Keratinocyte (primary cell): ENCODE data around the gene TPM2. TPM values are rescaled to one million over a fixed set of nuclear protein-coding genes. Genes with fewer than 3 reads are reported as not detected.

ENCODE experiments used
- DNase-seq: peaks from one replicate; pipeline ENCODE4 v3.0.0-alpha.2; 2011; ENCODE audit warnings: low read depth, missing footprints, low spot score
- FAIRE-seq: peaks from 2 replicates; lab custom pipeline; 2011; peaks lifted over from hg19 to GRCh38; lab: Jason Lieb, UNC
- H2AFZ ChIP-seq: 2 replicates; pipeline ENCODE4 v1.6.0; 2012; ENCODE audit warnings: low read length, control low read depth, inconsistent platforms; ENCODE audit not compliant: control insufficient read depth
- H3K27ac ChIP-seq: 2 replicates; pipeline ENCODE4 v1.5.1; 2011; ENCODE audit warnings: low read length; ENCODE audit not compliant: control insufficient read depth, insufficient read depth
- H3K27me3 ChIP-seq: 3 replicates; pipeline ENCODE4 v1.6.0; 2011; ENCODE audit warnings: low read length; ENCODE audit not compliant: control insufficient read depth, insufficient read depth; ENCODE audit errors: extremely low read depth
- H3K36me3 ChIP-seq, 2 experiments: 2 replicates in 1 of 2; 3 replicates in 1 of 2; pipeline ENCODE4 v1.5.1; 2011; ENCODE audit warnings: low read length in 2 of 2, mild to moderate bottlenecking in 1 of 2; ENCODE audit not compliant: control insufficient read depth in 2 of 2, insufficient read depth in 2 of 2; ENCODE audit errors: extremely low read depth in 1 of 2
- H3K4me1 ChIP-seq: 3 replicates; pipeline ENCODE4 v1.5.1; 2011; ENCODE audit warnings: low read length; ENCODE audit not compliant: control insufficient read depth, insufficient read depth; ENCODE audit errors: extremely low read depth
- H3K4me2 ChIP-seq: 3 replicates; pipeline ENCODE4 v1.6.0; 2011; ENCODE audit warnings: low read depth, low read length; ENCODE audit not compliant: control insufficient read depth, insufficient read depth; ENCODE audit errors: extremely low read depth
- H3K4me3 ChIP-seq, 3 experiments: fragments of 200-600 bp in 1 of 3; sonication (generic) in 1 of 3; 2 replicates in 2 of 3; 3 replicates in 1 of 3; pipeline ENCODE4 v1.5.1; 2011 to 2016; ENCODE audit warnings: low read length in 3 of 3, mild to moderate bottlenecking in 3 of 3, control low read depth in 2 of 3, inconsistent platforms in 1 of 3, low read depth in 1 of 3, mixed read lengths in 1 of 3, mixed run types in 1 of 3, moderate library complexity in 1 of 3; ENCODE audit not compliant: control insufficient read depth in 2 of 3, insufficient read depth in 2 of 3; ENCODE audit errors: extremely low read depth in 1 of 3
- H3K79me2 ChIP-seq: 2 replicates; pipeline ENCODE4 v1.6.0; 2012; ENCODE audit warnings: low read length; ENCODE audit not compliant: control insufficient read depth, insufficient read depth
- H3K9ac ChIP-seq: 3 replicates; pipeline ENCODE4 v1.6.0; 2011; ENCODE audit warnings: low read length; ENCODE audit not compliant: control insufficient read depth, insufficient read depth; ENCODE audit errors: extremely low read depth
- H3K9me1 ChIP-seq: 3 replicates; pipeline ENCODE4 v1.6.0; 2011; ENCODE audit warnings: low read length; ENCODE audit not compliant: control insufficient read depth, insufficient read depth; ENCODE audit errors: extremely low read depth
- H3K9me3 ChIP-seq: 2 replicates; pipeline ENCODE4 v1.5.1; 2012; ENCODE audit warnings: low read depth, low read length; ENCODE audit not compliant: control insufficient read depth
- H4K20me1 ChIP-seq: 3 replicates; pipeline ENCODE4 v1.6.0; 2011; ENCODE audit warnings: low read length; ENCODE audit not compliant: control insufficient read depth, insufficient read depth; ENCODE audit errors: extremely low read depth
- CTCF ChIP-seq, 3 experiments: IDR thresholded peaks in 1 of 3; conservative IDR thresholded peaks in 1 of 3; optimal IDR thresholded peaks in 1 of 3; 2 replicates in 2 of 3; 3 replicates in 1 of 3; pipeline versions ENCODE3 to v1.5.1; 2011; ENCODE audit warnings: low read length in 3 of 3, mild to moderate bottlenecking in 3 of 3, moderate library complexity in 2 of 3, control low read depth in 1 of 3, inconsistent platforms in 1 of 3; ENCODE audit not compliant: insufficient read depth in 2 of 3; ENCODE audit errors: extremely low read depth in 1 of 3
- EZH2 ChIP-seq: IDR thresholded peaks from one replicate; pipeline ENCODE4 v1.6.1; 2012; ENCODE audit warnings: inconsistent platforms, mild to moderate bottlenecking, low read length, moderate library complexity
- dilution Hi-C: fragments of 300-500 bp; cut with MboI; formaldehyde crosslinking; loops from one replicate; pipeline ENCODE4 v1.7.0; 2020; ENCODE audit warnings: low sequenced_read_pairs; ENCODE audit not compliant: extremely low pct_ligation_motif_present
- polyA plus RNA-seq, 5 experiments: library from polyadenylated mRNA; depleted of rRNA in 3 of 5; stranded (reverse) in 3 of 5; stranded (forward) in 1 of 5; unstranded in 1 of 5; fragments of >200 nt; gene quantifications; 1 replicate in 1 of 5; 2 replicates in 3 of 5; 3 replicates in 1 of 5; pipeline versions ENCODE4 v1.2.1 to v1.2.3, GENCODE V29; 2011 to 2012; ENCODE audit warnings: missing spikeins in 2 of 5, low read depth in 1 of 5, low replicate concordance in 1 of 5

TPM2 gene
- polyA plus RNA-seq, 1 donor (not counting 4 experiments of a cell fraction or from before 2014, with no cell fraction given) = 53.1 TPM

GRCh38 chr9:35690294-35690613 lies 529 bp upstream of the TPM2 start:
- dilution Hi-C loops = no loop called here
- Histone ChIP-seq H3K27me3 (no peaks in the 10 kb centered on the region), H3K9me3 (no peaks in the 10 kb centered on the region), H3K36me3 (peaks cover 0 to 2% of the 10 kb centered on the region in 2 experiments), H3K4me2 (peak overlapping the region; percentile 67), H3K79me2 (no peaks in the 10 kb centered on the region), H3K4me1 (peaks cover 16% of the 10 kb centered on the region), H3K9me1 (no peaks in the 10 kb centered on the region), H4K20me1 (no peaks in the 10 kb centered on the region), H2AFZ (peak overlapping the region; percentile 20), H3K9ac (peak overlapping the region; percentile 61), H3K27ac (no peak overlapping the region), H3K4me3 (peak overlapping the region; percentile 50 to 72 (median 66))
- FAIRE-seq (no peak), DNase-seq (no peak)
- TF ChIP-seq CTCF (optimal IDR thresholded peaks at IDR 0.05 in 1 of 3, IDR thresholded peaks at IDR 0.05 in 1 of 3, conservative IDR thresholded peaks at IDR 0.05 in 1 of 3; ENCODE audit: extremely low read depth in 1 of 3, insufficient read depth in 2 of 3, low read length in 3 of 3) (no peak), EZH2 (no peak)

GRCh38 chr9:35688558-35689541 lies 875 bp downstream of the TPM2 start:
- dilution Hi-C loops = no loop called here
- Histone ChIP-seq H4K20me1 (no peaks in the 10 kb centered on the region), H3K4me3 (peak overlapping the region; percentile 32 to 50 (median 35)), H3K4me2 (peak overlapping the region; percentile 73), H3K9ac (peak overlapping the region; percentile 49), H3K79me2 (no peaks in the 10 kb centered on the region), H3K9me3 (no peaks in the 10 kb centered on the region), H3K36me3 (peaks cover 0 to 4% of the 10 kb centered on the region in 2 experiments), H3K27ac (peak overlapping the region; percentile 59), H2AFZ (no peak overlapping the region), H3K27me3 (no peaks in the 10 kb centered on the region), H3K4me1 (peaks cover 16% of the 10 kb centered on the region), H3K9me1 (no peaks in the 10 kb centered on the region)
- DNase-seq (no peak), FAIRE-seq (peak; percentile 95)
- no peak for TF ChIP-seq CTCF (optimal IDR thresholded peaks at IDR 0.05 in 1 of 3, IDR thresholded peaks at IDR 0.05 in 1 of 3, conservative IDR thresholded peaks at IDR 0.05 in 1 of 3; ENCODE audit: extremely low read depth in 1 of 3, insufficient read depth in 2 of 3, low read length in 3 of 3)
- no peak for TF ChIP-seq EZH2
